Measurements from ENCODE around the gene PRUNE2. TPM values are rescaled to one million over a fixed set of nuclear protein-coding genes. Genes with fewer than 3 reads are reported as not detected.
A peak's percentile ranks its signal among the peaks of the same experiment; 100 is the strongest.

The PRUNE2 gene
- total and polyA plus RNA-seq, 11 donors, result 0.51 to 7.7 (median 1.4) TPM

- Histone ChIP-seq H3K4me1 (no peaks in the 10 kb centered on the region), H3K4me3 (no peak overlapping the region), H3K27me3 (no peaks in the 10 kb centered on the region), H3K36me3 (no peaks in the 10 kb centered on the region), H3K9me3 (no peaks in the 10 kb centered on the region), H3K27ac (no peak overlapping the region)
- WGBS, 4 donors, result 65 to 91% (median 81%) methylated on average over 2 of the region's 2 CpGs
- intact Hi-C loops (cut with DNase I), result no loop called here
- DNase-seq (no peak), ATAC-seq (no peak)
- TF ChIP-seq POLR2A (IDR thresholded peaks at IDR 0.05) (no peak), CTCF (IDR thresholded peaks at IDR 0.05) (no peak)
These were observed 53.9 kb downstream of the PRUNE2 start for GRCh38 chr9:76852026-76852425.

- H3K27me3 ChIP-seq, result no peaks in the 10 kb centered on the region
- no peak for DNase-seq
- H3K9me3 ChIP-seq, result no peaks in the 10 kb centered on the region
- WGBS, 4 donors, result 86 to 91% (median 89%) methylated on average over 9 of the region's 9 CpGs
- TF ChIP-seq CTCF (IDR thresholded peaks at IDR 0.05), result no peak
- intact Hi-C loops (cut with DNase I), result loop anchor here in 1 of 10 donors (5.0 kb wide), 1 partner anchor 41 kb away; no protein-coding TSS in a partner anchor
- H3K36me3 ChIP-seq, result no peaks in the 10 kb centered on the region
- no peaks in the 10 kb centered on the region for H3K4me1 ChIP-seq
- peak overlapping the region in 1 of 12 donors; percentile 78 for H3K27ac ChIP-seq
- no peak for ATAC-seq
- H3K4me3 ChIP-seq, result no peak overlapping the region
These were observed 59.6 kb downstream of the PRUNE2 start for GRCh38 chr9:76846297-76846696.

GRCh38 chr9:76845254-76845653, 60.7 kb downstream of the PRUNE2 start:
- H3K4me3 ChIP-seq, result no peak overlapping the region
- DNase-seq (no peak), ATAC-seq (no peak)
- intact Hi-C loops (cut with DNase I), result loop anchor here in 1 of 10 donors (5.0 kb wide), 1 partner anchor 42 kb away; no protein-coding TSS in a partner anchor
- TF ChIP-seq CTCF (IDR thresholded peaks at IDR 0.05) (no peak), POLR2A (IDR thresholded peaks at IDR 0.05) (no peak)
- H3K27ac ChIP-seq, result peak overlapping the region in 1 of 12 donors; percentile 78
- H3K27me3 ChIP-seq, result no peaks in the 10 kb centered on the region
- H3K36me3 ChIP-seq, result no peaks in the 10 kb centered on the region
- no peaks in the 10 kb centered on the region for H3K9me3 ChIP-seq
- no peaks in the 10 kb centered on the region for H3K4me1 ChIP-seq
- 91 to 95% (median 92%) methylated on average over 4 of the region's 4 CpGs for WGBS, 4 donors

- TF ChIP-seq POLR2A (IDR thresholded peaks at IDR 0.05) (no peak), CTCF (IDR thresholded peaks at IDR 0.05) (no peak)
These were observed 70.2 kb downstream of the PRUNE2 start for GRCh38 chr9:76835571-76836283.

More at GRCh38 chr9:76835571-76836283, 70.2 kb downstream of the PRUNE2 start:
- H3K4me3 ChIP-seq, result peak overlapping the region in 2 of 12 donors; percentile 20 to 33
- peaks cover 0 to 7% (median 0%) of the 10 kb centered on the region in 12 donors for H3K9me3 ChIP-seq
- H3K27ac ChIP-seq, result peak overlapping the region in 10 of 12 donors; percentile 35 to 82 (median 56)
- peak in 3 of 4 donors; percentile 53 to 88 (median 59) for ATAC-seq
- H3K4me1 ChIP-seq, result peaks cover 0 to 16% (median 0%) of the 10 kb centered on the region in 12 donors
- no peaks in the 10 kb centered on the region for H3K36me3 ChIP-seq
- intact Hi-C loops (cut with DNase I), result no loop called here
- H3K27me3 ChIP-seq, result no peaks in the 10 kb centered on the region
- no peak for DNase-seq
- 53 to 60% (median 54%) methylated on average over 7 of the region's 7 CpGs for WGBS, 4 donors

All from heart left ventricle (tissue), 16 donors.